Body of pancreas (tissue), 4 donors: ENCODE data around the gene BPIFB4.

ENCODE experiments used
- CTCF ChIP-seq, 7 experiments: fragments of 450-650 bp in 4 of 7; fragments of 200-600 bp in 3 of 7; sonication (generic) in 3 of 7; IDR thresholded peaks; one replicate each; pipeline ENCODE4 v1.5.1; 2016 to 2019; ENCODE audit warnings: antibody characterized with exemption in 7 of 7
- POLR2A ChIP-seq, 3 donors: fragments of 450-650 bp; IDR thresholded peaks; one replicate each; pipeline ENCODE4 v1.6.1; 2016; ENCODE audit warnings: antibody characterized with exemption in 3 of 3, mild to moderate bottlenecking in 2 of 3

GRCh38 chr20:33081411-33082154 is 2.1 kb downstream of the BPIFB4 start:
- TF ChIP-seq CTCF (IDR thresholded peaks at IDR 0.05) (no peak), POLR2A (IDR thresholded peaks at IDR 0.05) (no peak)
